CD4-positive, alpha-beta T cell treated with Interleukin-1 beta for 1 hour (primary cell): Measurements from ENCODE around the gene GAA.

Source experiments
- DNase-seq, 2 donors: peaks; one replicate each; pipeline ENCODE4 v3.0.0-alpha.2; 2020 to 2022

GAA gene

GRCh38 chr17:80104956-80105375 lies 3.6 kb downstream of the GAA start:
- DNase-seq = no peak

GRCh38 chr17:80105762-80106161 lies 4.4 kb downstream of the GAA start:
- DNase-seq = no peak

- DNase-seq = no peak
Observed at GRCh38 chr17:80106176-80106575, 4.8 kb downstream of the GAA start.

- no peak for DNase-seq
Observed at GRCh38 chr17:80106751-80107150, 5.4 kb downstream of the GAA start.

- DNase-seq = no peak
Observed at GRCh38 chr17:80107231-80108021, 6.0 kb downstream of the GAA start.

- no peak for DNase-seq
Observed at GRCh38 chr17:80108036-80108971, 6.9 kb downstream of the GAA start.

- no peak for DNase-seq
Observed at GRCh38 chr17:80109066-80109660, 7.8 kb downstream of the GAA start.

- DNase-seq = no peak
Observed at GRCh38 chr17:80109713-80110446, 8.5 kb downstream of the GAA start.

DNA sequence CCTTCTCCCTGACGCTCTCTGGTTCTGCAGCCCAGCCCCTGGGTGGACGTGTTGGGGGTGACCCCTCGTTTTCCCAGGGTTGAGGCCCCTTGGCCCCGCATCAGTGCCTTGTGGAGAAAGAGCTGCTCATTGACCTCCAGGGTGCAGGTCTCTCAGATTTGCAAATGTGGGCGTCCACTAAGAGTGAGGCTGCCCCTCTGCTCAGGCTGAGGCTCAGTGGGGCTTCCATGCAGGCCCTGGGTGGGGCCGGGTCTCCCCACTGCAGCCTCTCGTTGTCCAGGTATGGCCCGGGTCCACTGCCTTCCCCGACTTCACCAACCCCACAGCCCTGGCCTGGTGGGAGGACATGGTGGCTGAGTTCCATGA lies 9.0 kb downstream of the GAA start:
- no peak for DNase-seq

DNA sequence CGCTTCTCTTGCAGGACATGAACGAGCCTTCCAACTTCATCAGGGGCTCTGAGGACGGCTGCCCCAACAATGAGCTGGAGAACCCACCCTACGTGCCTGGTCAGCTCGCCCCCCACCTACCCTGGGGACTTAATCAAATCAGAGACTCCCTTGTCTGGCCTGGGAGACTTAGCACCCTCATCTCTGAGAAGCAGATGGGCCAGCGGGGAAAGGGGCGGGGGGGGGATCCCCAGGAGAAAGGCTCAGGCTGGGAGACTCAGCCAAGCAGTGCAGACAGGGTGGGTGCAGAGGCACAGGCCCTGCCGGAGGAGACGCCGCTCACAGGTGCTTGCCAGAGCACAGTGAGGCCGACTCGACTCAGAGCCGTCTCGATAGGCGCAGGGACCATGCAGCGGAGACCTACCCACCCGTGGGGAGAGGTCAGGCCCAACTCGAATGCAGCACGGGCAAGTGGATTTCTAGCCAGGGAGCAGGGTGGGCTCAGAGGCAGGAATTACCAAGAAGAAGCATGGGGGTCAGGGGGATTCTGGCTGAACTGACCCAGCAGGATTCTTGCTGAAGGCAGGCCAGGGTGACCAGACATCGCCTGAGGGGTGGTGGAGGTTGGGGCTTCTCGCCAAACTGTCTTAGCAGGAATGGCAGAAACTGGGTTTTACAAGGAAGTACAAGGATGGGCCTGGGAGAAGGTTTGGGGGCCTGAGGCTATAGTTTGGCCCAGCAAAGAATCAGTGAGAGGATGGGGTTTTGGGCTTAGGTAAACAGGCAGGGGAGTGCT lies 9.7 kb downstream of the GAA start:
- no peak for DNase-seq

DNA sequence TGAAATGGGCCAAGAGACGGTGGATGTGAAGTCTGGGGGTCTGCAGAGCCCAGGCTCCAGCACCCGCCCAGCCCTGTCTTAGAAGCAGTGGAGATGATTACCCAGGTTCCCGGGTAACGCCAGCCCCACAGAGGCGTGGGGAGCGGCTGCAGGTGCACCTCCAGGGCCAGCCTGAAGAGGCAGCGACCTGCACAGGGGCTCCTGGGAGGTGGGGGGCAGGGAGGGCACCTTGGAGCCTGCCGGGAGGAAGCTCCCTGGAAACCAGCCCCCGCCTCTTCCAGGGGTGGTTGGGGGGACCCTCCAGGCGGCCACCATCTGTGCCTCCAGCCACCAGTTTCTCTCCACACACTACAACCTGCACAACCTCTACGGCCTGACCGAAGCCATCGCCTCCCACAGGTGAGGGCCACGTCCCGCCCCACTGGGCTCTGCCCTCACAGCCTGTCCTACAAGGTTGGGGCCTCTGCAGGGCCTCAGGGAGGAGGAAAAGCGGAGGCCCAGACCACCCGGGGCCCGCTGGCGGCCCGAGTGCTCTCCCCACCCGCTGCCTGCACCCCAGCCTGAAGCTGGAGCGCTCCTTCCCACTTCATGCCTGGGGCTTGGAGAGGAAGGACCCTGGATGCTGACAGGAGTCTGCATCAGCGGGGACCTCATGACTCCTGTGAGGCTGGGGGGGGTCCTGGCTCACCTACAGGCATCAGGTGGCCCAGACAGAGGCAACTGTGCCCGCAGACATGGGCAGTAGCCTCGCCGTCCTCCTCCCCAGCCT lies 10.5 kb downstream of the GAA start:
- DNase-seq = no peak

DNA sequence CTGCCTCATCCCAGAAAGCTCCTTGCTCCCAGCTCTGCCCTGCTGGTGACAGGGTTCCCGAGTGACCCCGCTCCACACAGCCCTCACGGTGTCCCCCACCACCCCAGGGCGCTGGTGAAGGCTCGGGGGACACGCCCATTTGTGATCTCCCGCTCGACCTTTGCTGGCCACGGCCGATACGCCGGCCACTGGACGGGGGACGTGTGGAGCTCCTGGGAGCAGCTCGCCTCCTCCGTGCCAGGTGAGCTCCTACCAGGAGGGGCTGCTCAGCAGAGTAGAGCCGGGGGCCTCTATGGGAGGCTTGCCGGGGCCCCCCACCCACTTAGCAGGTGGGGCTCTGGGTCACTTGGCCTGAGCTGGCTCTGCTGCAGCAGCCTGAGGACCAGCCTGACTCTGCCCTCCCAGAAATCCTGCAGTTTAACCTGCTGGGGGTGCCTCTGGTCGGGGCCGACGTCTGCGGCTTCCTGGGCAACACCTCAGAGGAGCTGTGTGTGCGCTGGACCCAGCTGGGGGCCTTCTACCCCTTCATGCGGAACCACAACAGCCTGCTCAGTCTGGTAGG lies 11.2 kb downstream of the GAA start:
- DNase-seq = no peak

DNA sequence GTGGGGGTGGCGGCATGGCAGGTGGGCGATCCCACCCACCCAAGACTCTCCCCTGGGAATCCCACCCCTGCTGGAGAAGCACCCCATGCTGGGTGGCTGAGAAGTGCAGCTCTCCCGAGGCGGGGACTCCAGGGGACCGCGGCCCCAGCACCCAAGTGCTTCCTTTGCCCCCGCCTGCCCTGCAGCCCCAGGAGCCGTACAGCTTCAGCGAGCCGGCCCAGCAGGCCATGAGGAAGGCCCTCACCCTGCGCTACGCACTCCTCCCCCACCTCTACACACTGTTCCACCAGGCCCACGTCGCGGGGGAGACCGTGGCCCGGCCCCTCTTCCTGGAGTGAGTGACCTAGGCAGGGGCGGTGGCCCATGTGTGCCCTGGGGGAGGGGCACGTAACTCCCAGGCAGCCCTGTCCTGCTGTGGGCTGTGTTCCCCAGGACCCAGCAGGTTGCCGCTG lies 11.7 kb downstream of the GAA start:
- DNase-seq = no peak

DNA sequence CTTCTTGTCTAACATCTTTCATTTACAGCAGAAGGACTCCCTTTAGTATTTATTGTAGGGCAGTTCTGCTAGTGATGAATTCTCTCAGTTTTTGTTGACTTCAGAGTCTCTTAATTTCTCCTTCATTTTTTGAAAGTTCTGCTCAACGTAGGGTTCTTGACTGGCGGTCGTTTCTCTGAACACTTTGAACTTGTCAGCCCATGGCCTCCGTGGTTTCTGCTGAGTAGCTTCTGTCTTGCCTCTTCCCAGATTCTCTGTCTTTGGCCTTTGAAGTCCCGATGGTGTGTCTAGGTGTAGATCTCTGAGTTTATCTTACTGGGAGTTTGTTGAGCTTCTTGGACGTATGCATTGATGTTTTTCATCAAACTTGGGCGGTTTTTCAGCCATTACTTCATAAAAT lies 13.4 kb downstream of the GAA start:
- DNase-seq = no peak

- DNase-seq = no peak
Observed at GRCh38 chr17:80115159-80115558, 13.8 kb downstream of the GAA start.

DNA sequence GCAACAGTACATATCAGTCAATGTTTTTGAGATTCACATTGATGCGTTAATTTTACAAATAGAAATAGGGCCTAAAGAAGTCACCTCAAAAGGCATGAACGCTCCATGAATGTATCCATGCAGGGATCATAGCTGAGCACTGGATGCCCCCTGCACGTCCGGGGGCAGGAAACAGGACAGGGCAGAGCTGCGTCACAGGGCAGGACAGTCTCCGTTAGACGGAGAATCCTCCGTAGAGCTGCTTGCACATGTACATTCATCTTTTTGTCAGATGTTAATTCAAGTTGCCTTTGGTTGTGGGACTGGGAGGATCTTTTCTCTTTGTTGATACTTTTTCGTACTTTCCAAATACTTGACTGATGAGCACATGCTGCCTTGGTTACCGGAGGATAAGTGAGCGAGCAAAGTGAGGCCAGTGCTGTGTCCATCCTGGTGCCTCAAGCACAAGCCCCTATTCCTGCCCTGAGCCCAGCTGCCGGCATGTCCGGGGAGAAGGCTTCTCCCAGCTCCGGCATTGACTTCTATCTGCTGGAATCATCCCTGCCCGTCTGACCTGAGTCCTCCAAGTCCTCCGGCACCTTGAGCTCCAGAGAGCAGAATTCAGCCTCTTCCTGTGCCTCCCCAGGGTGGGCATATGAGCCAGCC lies 15.0 kb downstream of the GAA start:
- DNase-seq = no peak

- DNase-seq = no peak
Observed at GRCh38 chr17:80116921-80117380, 15.6 kb downstream of the GAA start.

DNA sequence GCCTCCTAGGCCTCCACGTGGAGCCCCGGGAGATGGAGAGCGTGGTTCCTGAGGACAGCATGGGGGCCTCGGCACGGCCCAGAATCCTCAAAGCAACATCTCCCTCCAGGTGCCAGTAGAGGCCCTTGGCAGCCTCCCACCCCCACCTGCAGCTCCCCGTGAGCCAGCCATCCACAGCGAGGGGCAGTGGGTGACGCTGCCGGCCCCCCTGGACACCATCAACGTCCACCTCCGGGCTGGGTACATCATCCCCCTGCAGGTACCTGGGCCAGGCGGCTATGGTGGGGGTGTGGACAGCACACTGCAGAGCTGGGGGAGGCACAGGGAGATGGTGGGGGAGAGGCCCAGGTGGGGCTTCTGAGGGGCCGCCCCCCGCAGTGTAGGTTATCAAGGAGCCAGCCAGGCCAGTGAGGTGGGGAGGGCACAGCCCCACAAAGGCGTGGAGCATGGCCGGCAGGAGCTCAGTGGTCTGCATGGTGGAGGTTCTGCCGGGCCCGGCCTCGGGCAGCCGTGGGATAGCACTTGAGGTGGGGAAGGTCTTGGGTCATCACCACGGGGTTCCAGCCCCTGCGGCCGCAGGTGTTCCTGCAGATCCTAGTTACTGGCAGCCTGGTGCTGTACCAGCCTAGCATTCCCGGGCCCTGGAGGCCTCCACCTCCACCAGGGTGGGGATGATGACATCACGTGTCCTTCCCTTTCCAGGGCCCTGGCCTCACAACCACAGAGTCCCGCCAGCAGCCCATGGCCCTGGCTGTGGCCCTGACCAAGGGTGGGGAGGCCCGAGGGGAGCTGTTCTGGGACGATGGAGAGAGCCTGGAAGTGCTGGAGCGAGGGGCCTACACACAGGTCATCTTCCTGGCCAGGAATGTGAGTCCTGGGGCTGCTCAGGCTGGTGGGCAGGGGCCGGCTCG lies 16.4 kb downstream of the GAA start:
- no peak for DNase-seq
